M059J (cell line): ENCODE data around the gene CDYL2. TPM values are rescaled to one million over a fixed set of nuclear protein-coding genes. Genes with fewer than 3 reads are reported as not detected.

Experiments used
- total RNA-seq: library from RNA; depleted of rRNA; stranded (reverse); fragments of >200 nt; shearing (Covaris generic); gene quantifications from 2 replicates; pipeline ENCODE4 v1.2.3, GENCODE V29; 2014; rRNA removed

CDYL2 gene
- total RNA-seq, 1 experiment from 2014 or later: 10.1 TPM

Other genes starting within 250 kb of the CDYL2 start
- gene CMC2, start 202.3 kb upstream of the CDYL2 start, total RNA-seq: 144 and 150 TPM in 2 replicates
- gene CENPN, start 202.6 kb upstream of the CDYL2 start, total RNA-seq: 112 and 210 TPM in 2 replicates
- gene ATMIN, start 231.2 kb upstream of the CDYL2 start, total RNA-seq: 39.9 and 55.6 TPM in 2 replicates